Ovary (tissue), 9 donors: Measurements from ENCODE around the gene SUPT4H1. TPM values are rescaled to one million over a fixed set of nuclear protein-coding genes. Genes with fewer than 3 reads are reported as not detected.

Source experiments
- DNase-seq, 5 donors: peaks; one replicate each; pipeline ENCODE4 v3.0.0-alpha.2; 2019 to 2020
- H3K27ac ChIP-seq, 2 donors: fragments of 200-600 bp; one replicate each; pipeline versions ENCODE4 v1.5.1 to v1.8.0; 2019 to 2022
- H3K27me3 ChIP-seq: fragments of 200-600 bp; one replicate; pipeline ENCODE4 v1.8.0; 2022
- H3K36me3 ChIP-seq: fragments of 200-600 bp; sonication (generic); one replicate; pipeline ENCODE4 v1.5.1; 2019
- H3K4me1 ChIP-seq: one replicate; pipeline ENCODE4 v1.8.1; 2013; ENCODE audit warnings: mild to moderate bottlenecking, moderate library complexity; ENCODE audit not compliant: insufficient read depth
- H3K4me3 ChIP-seq: fragments of 200-600 bp; sonication (generic); one replicate; pipeline ENCODE4 v1.5.1; 2017
- H3K9me3 ChIP-seq, 2 donors: fragments of 200-600 bp in 1 of 2; sonication (generic) in 1 of 2; one replicate each; pipeline versions ENCODE4 v1.5.1 to v1.8.1; 2013 to 2019; ENCODE audit warnings: mild to moderate bottlenecking in 1 of 2, moderate library complexity in 1 of 2
- EP300 ChIP-seq: sonication (generic); formaldehyde crosslinking; IDR thresholded peaks from one replicate; pipeline ENCODE4 v1.6.1; 2017; ENCODE audit warnings: antibody characterized with exemption
- POLR2A ChIP-seq: fragments of 450-650 bp; IDR thresholded peaks from one replicate; pipeline ENCODE4 v1.6.1; 2017; ENCODE audit warnings: antibody characterized with exemption, mild to moderate bottlenecking, moderate library complexity
- WGBS, 3 donors: extraction: QIAGEN DNeasy Blood & Tissue Kit in 1 of 3; methylation state at CpG; one replicate each; pipeline versions ENCODE4 v1.1.5 to v1.1.7; 2013 to 2017; 5-methylcytosine and 5-hydroxymethylcytosine counted together
- intact Hi-C, 4 donors: fragments of 100-400 bp; cut with DNase I; formaldehyde crosslinking; loops; one replicate each; pipeline versions ENCODE4 v1.11.0 to v1.15.1; 2022 to 2023
- polyA plus RNA-seq, 2 donors: library from polyadenylated mRNA; stranded (reverse); fragments of 200-250 nt in 1 of 2; fragments of 350-450 nt in 1 of 2; fragmentation: Illumina TruSeq in 1 of 2; extraction: RNeasy Lipid Tissue Mini Kit (QIAGEN cat#74804) in 1 of 2; gene quantifications; one replicate each; pipeline ENCODE4 v1.2.3, GENCODE V29; 2013 to 2014
- total RNA-seq, 7 donors: library from RNA; depleted of rRNA in 2 of 7; stranded (reverse); fragments of >200 nt in 2 of 7; fragmentation: NEBNext Ultra II Directional in 3 of 7; extraction: Animal tissue kit (Norgen Biotek cat#: 25700) in 3 of 7; gene quantifications; one replicate each; pipeline versions ENCODE4 v1.1.0 to v1.2.4, GENCODE V29; 2016 to 2023
- TF ChIP-seq, protein P1 (sequence below), 3 donors: fragments of 450-650 bp in 2 of 3; fragments of 200-600 bp in 1 of 3; IDR thresholded peaks; one replicate each; pipeline versions ENCODE4 v1.5.1 to v1.8.0; 2016 to 2022; ENCODE audit warnings: antibody characterized with exemption in 3 of 3, mild to moderate bottlenecking in 1 of 3
- donor health status: DM: no; HTN: no; CAD: no; lungs with moderate emphysema.
- donor health status: DM: no; HTN: no; CAD: no.
- donor health status: Bipolar disorder and iron deficiency.
- donor health status: DM: yes; HTN: yes; CAD: no.
- donor health status: DM: no; HTN: no; CAD: no.
- donor health status: DM: yes; HTN: yes; CAD: no.

The SUPT4H1 gene
- total and polyA plus RNA-seq, 9 donors, result 43.7 to 182 (median 66.0) TPM

DNA sequence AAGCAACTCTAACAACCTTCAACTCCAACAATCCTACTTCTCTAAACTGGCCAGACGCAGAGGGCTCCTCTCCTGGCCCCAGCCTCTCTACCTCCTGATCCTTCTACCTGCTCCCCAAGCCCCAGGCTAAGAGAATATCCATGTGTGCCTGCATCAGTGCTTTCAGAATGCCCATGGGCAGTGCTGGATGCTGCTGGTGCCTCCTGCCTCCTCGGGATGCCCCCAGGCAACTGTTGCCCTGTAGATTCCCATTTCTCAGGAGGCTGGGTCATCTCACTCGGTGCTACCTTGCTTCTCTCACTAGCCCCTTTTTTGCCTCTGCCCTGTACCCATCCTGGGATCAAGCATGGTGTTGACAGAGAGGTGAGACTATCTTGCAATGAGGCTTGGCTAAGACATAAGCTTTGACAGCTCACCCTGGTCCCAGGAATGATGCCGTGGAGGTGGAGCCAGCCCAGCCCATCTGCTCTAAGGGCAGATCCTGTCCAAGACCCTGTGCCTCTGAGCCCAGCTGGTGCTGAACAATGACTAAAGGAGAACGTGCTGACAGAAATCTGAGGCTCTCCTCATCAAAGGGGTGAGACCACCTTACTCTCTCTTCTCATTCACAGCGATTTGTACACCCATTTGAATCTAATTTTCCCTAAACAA lies 19.4 kb upstream of the SUPT4H1 start:
- H3K27me3 ChIP-seq, result no peaks in the 10 kb centered on the region
- H3K27ac ChIP-seq, result no peak overlapping the region
- no peak overlapping the region for H3K4me3 ChIP-seq
- no peaks in the 10 kb centered on the region for H3K9me3 ChIP-seq
- WGBS, 3 donors, result 70 to 77% (median 75%) methylated on average over 6 of the region's 6 CpGs
- H3K36me3 ChIP-seq, result no peaks in the 10 kb centered on the region
- TF ChIP-seq EP300, result no peak
- TF ChIP-seq, protein P1, sequence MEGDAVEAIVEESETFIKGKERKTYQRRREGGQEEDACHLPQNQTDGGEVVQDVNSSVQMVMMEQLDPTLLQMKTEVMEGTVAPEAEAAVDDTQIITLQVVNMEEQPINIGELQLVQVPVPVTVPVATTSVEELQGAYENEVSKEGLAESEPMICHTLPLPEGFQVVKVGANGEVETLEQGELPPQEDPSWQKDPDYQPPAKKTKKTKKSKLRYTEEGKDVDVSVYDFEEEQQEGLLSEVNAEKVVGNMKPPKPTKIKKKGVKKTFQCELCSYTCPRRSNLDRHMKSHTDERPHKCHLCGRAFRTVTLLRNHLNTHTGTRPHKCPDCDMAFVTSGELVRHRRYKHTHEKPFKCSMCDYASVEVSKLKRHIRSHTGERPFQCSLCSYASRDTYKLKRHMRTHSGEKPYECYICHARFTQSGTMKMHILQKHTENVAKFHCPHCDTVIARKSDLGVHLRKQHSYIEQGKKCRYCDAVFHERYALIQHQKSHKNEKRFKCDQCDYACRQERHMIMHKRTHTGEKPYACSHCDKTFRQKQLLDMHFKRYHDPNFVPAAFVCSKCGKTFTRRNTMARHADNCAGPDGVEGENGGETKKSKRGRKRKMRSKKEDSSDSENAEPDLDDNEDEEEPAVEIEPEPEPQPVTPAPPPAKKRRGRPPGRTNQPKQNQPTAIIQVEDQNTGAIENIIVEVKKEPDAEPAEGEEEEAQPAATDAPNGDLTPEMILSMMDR (IDR thresholded peaks at IDR 0.05), result no peak
- TF ChIP-seq POLR2A, result no peak
- intact Hi-C loops, result no loop called here
- no peak for DNase-seq
- H3K4me1 ChIP-seq, result no peaks in the 10 kb centered on the region

DNA sequence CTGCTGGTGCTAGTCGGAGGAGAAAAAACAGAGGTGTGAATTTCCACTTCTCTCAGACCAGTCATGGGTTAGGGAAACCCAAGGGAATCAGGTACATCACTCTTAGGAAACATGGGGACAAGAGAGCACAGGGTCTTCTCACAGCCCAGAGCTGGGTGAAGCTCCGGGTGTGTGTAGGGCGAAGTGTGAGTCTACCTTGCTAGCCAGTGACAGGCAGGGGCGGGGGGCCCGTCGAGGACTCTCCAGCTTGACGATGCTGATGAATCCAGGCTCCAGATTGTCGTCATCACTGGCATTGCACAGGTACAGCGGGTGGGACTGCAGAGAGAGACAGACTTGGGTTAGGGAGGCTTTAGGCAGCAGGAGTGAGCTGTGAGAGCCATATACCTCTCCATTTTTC lies 18.7 kb upstream of the SUPT4H1 start:
- no peaks in the 10 kb centered on the region for H3K27me3 ChIP-seq
- intact Hi-C loops, result no loop called here
- H3K27ac ChIP-seq, result no peak overlapping the region
- no peak for DNase-seq
- no peaks in the 10 kb centered on the region for H3K9me3 ChIP-seq
- TF ChIP-seq EP300 (no peak), POLR2A (no peak)
- TF ChIP-seq, protein P1 (IDR thresholded peaks at IDR 0.05), result no peak
- H3K4me1 ChIP-seq, result no peaks in the 10 kb centered on the region
- H3K4me3 ChIP-seq, result no peak overlapping the region
- H3K36me3 ChIP-seq, result no peaks in the 10 kb centered on the region
- WGBS, 3 donors, result 80 to 88% (median 83%) methylated on average over 9 of the region's 9 CpGs

DNA sequence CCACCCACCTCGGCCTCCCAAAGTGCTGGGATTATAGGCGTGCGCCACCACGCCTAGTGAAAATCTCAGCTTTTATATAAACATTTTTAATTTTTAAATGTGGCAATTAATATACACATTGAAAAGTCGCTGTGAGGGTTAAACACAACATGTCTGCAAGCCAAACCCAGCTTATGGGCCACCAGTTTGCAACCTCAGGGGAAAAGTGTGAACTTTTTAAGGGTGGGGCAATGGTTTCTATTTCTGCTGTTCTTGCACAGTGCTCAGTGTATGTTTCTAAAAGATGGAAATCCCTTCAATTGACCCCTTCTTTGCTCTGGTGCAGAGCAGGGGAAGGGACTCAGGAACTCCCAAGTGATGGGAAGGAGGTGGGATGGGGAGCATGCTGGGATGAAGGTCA lies 18.3 kb upstream of the SUPT4H1 start:
- intact Hi-C loops, result no loop called here
- no peak for TF ChIP-seq POLR2A
- TF ChIP-seq EP300, result no peak
- TF ChIP-seq, protein P1 (IDR thresholded peaks at IDR 0.05), result no peak

DNA sequence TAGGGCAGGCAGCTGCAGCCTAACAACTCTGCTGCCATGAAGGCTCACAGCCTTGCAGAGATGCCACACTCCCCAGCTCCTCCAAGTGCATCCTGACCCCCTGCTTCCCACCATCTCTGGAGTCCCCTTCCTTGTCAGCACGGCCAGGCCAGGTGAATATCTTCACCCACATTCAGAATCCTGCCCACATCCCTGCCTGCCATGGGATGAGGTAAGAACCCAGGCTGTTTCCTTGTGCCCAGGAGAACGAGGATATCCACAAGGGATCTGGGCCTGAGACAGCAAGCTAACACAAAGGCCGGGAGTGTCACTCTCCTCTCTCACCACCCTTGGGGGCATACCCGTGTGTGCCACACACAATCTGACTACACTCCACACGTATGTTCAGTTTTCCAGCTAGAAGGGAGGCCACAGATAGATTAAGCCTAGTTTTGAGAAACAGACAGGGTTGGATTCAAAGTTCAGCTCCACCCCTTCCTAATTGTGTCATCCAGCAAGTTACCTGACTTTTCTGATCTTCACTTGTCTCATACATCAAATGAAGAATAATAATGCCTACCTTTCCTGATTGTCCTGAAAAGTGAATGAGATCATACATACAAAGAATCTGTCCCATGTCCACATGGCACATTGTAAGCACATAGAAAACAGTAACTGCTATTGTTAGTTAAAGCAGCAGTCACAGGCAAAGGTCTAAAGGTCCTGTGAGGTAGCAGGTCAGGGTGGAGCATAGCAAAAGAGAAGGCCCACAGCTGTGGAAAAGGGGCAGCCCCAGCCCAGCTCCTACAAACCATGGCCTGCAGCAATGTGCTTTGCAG lies 17.4 kb upstream of the SUPT4H1 start:
- no peak for TF ChIP-seq POLR2A
- TF ChIP-seq, protein P1 (IDR thresholded peaks at IDR 0.05), result no peak
- TF ChIP-seq EP300, result no peak
- intact Hi-C loops, result no loop called here
- WGBS, 3 donors, result 62 to 67% (median 65%) methylated on average over 5 of the region's 5 CpGs
- H3K9me3 ChIP-seq, result no peaks in the 10 kb centered on the region
- H3K27me3 ChIP-seq, result no peaks in the 10 kb centered on the region
- H3K36me3 ChIP-seq, result no peaks in the 10 kb centered on the region
- H3K4me1 ChIP-seq, result no peaks in the 10 kb centered on the region
- no peak for DNase-seq
- H3K4me3 ChIP-seq, result no peak overlapping the region
- no peak overlapping the region for H3K27ac ChIP-seq

More for the DNA sequence above, 18.3 kb upstream of the SUPT4H1 start:
- Histone ChIP-seq H3K36me3 (no peaks in the 10 kb centered on the region), H3K4me3 (no peak overlapping the region), H3K9me3 (no peaks in the 10 kb centered on the region), H3K4me1 (no peaks in the 10 kb centered on the region), H3K27me3 (no peaks in the 10 kb centered on the region), H3K27ac (no peak overlapping the region)
- 88 to 96% (median 93%) methylated on average over 5 of the region's 5 CpGs for WGBS, 3 donors
- DNase-seq, result no peak
